ENCODE results near the gene HES5. TPM values are rescaled to one million over a fixed set of nuclear protein-coding genes. Genes with fewer than 3 reads are reported as not detected.

HES5 gene
- total and polyA plus RNA-seq, 10 donors, result 0.36 to 0.54 (median 0.38) TPM; not detected in 5

GRCh38 chr1:2528966-2529783, 888 bp downstream of the HES5 start:
- intact Hi-C loops (cut with DNase I; ENCODE audit: low total_unique reads), result no loop called here
- Histone ChIP-seq H3K27me3 (replicated peaks in 1 of 7) (peaks cover 0 to 70% (median 29%) of the 10 kb centered on the region in 7 donors), H3K27ac (peak overlapping the region in 6 of 8 donors; percentile 23 to 64 (median 56)), H3K4me1 (peaks cover 34 to 82% (median 65%) of the 10 kb centered on the region in 6 donors), H3K9me3 (no peaks in the 10 kb centered on the region), H3K4me3 (peak overlapping the region in 7 of 8 donors; percentile 28 to 70 (median 40)), H3K36me3 (no peaks in the 10 kb centered on the region)
- WGBS, 5 donors, result 2 to 13% (median 3%) methylated on average over 12 to 84 of the region's 84 CpGs
- DNase-seq, result no peak
- TF ChIP-seq CTCF (IDR thresholded peaks at IDR 0.05 in 8 of 11, conservative IDR thresholded peaks at IDR 0.05 in 3 of 11) (peak in 4 of 11 experiments; percentile 4 to 18 (median 14)), POLR2AphosphoS5 (IDR thresholded peaks at IDR 0.05) (peak in 2 of 3 donors; percentile 34), POLR2A (IDR thresholded peaks at IDR 0.05) (no peak)

- WGBS, 5 donors, result 59 to 78% (median 67%) methylated on average over 7 to 10 of the region's 10 CpGs
- TF ChIP-seq CTCF (IDR thresholded peaks at IDR 0.05 in 8 of 11, conservative IDR thresholded peaks at IDR 0.05 in 3 of 11) (no peak), POLR2A (IDR thresholded peaks at IDR 0.05) (no peak), POLR2AphosphoS5 (IDR thresholded peaks at IDR 0.05) (no peak)
- Histone ChIP-seq H3K4me3 (peak overlapping the region in 2 of 8 donors; percentile 42 to 70), H3K36me3 (no peaks in the 10 kb centered on the region), H3K27me3 (replicated peaks in 1 of 7) (peaks cover 0 to 66% (median 29%) of the 10 kb centered on the region in 7 donors), H3K9me3 (no peaks in the 10 kb centered on the region), H3K27ac (peak overlapping the region in 6 of 8 donors; percentile 23 to 64 (median 56)), H3K4me1 (peaks cover 38 to 86% (median 69%) of the 10 kb centered on the region in 6 donors)
- intact Hi-C loops (cut with DNase I; ENCODE audit: low total_unique reads), result no loop called here
- DNase-seq, result no peak
Measured at GRCh38 chr1:2528611-2528965, 1.5 kb downstream of the HES5 start.

- intact Hi-C loops (cut with DNase I; ENCODE audit: low total_unique reads), result no loop called here
- Histone ChIP-seq H3K27me3 (replicated peaks in 1 of 7) (peaks cover 0 to 61% (median 29%) of the 10 kb centered on the region in 7 donors), H3K9me3 (no peaks in the 10 kb centered on the region), H3K36me3 (no peaks in the 10 kb centered on the region), H3K4me3 (no peak overlapping the region), H3K27ac (peak overlapping the region in 1 of 8 donors; percentile 52), H3K4me1 (peaks cover 42 to 89% (median 75%) of the 10 kb centered on the region in 6 donors)
- 71 to 92% (median 89%) methylated on average over 4 to 12 of the region's 12 CpGs for WGBS, 5 donors
- DNase-seq, result no peak
- no peak for TF ChIP-seq POLR2AphosphoS5 (IDR thresholded peaks at IDR 0.05)
- no peak for TF ChIP-seq POLR2A (IDR thresholded peaks at IDR 0.05)
- TF ChIP-seq CTCF (IDR thresholded peaks at IDR 0.05 in 8 of 11, conservative IDR thresholded peaks at IDR 0.05 in 3 of 11), result no peak
Measured at GRCh38 chr1:2528016-2528415, 2.0 kb downstream of the HES5 start.

- H3K27me3 ChIP-seq (replicated peaks in 1 of 7), result peaks cover 0 to 56% (median 29%) of the 10 kb centered on the region in 7 donors
- no peak overlapping the region for H3K27ac ChIP-seq
- H3K36me3 ChIP-seq, result peaks cover 0 to 4% (median 0%) of the 10 kb centered on the region in 6 donors
- TF ChIP-seq POLR2A (IDR thresholded peaks at IDR 0.05) (no peak), POLR2AphosphoS5 (IDR thresholded peaks at IDR 0.05) (no peak), CTCF (IDR thresholded peaks at IDR 0.05 in 8 of 11, conservative IDR thresholded peaks at IDR 0.05 in 3 of 11) (no peak)
- intact Hi-C loops (cut with DNase I; ENCODE audit: low total_unique reads), result no loop called here
- peak overlapping the region in 1 of 8 donors; percentile 99 for H3K4me3 ChIP-seq
- no peak for DNase-seq
- peaks cover 43 to 92% (median 77%) of the 10 kb centered on the region in 6 donors for H3K4me1 ChIP-seq
- 92 to 100% (median 97%) methylated on average over 3 to 4 of the region's 4 CpGs for WGBS, 5 donors
- H3K9me3 ChIP-seq, result no peaks in the 10 kb centered on the region
Measured at GRCh38 chr1:2527556-2527860, 2.6 kb downstream of the HES5 start.

Measured in spleen (tissue), 11 donors.